HUES48 (cell line): Measurements from ENCODE around the gene SLC39A12.

Experiments used
- H3K27ac ChIP-seq: one replicate; pipeline ENCODE4 v1.7.0; 2013; ENCODE audit warnings: low read depth, low read length, inconsistent platforms
- H3K27me3 ChIP-seq: 2 replicates; pipeline ENCODE4 v1.6.1; 2013; ENCODE audit warnings: mild to moderate bottlenecking, low read length; ENCODE audit not compliant: control insufficient read depth, insufficient read depth
- H3K36me3 ChIP-seq: 2 replicates; pipeline ENCODE4 v1.6.1; 2013; ENCODE audit warnings: low read length; ENCODE audit not compliant: control insufficient read depth, insufficient read depth
- H3K4me1 ChIP-seq: 2 replicates; pipeline ENCODE4 v1.6.1; 2013; ENCODE audit warnings: mild to moderate bottlenecking, low read length; ENCODE audit not compliant: control insufficient read depth, insufficient read depth
- H3K4me3 ChIP-seq: 2 replicates; pipeline ENCODE4 v1.5.1; 2013; ENCODE audit warnings: mild to moderate bottlenecking, low read depth, low read length
- H3K9ac ChIP-seq: 2 replicates; pipeline ENCODE4 v1.6.1; 2013; ENCODE audit warnings: mild to moderate bottlenecking, low read depth, low read length, moderate library complexity
- H3K9me3 ChIP-seq: 2 replicates; pipeline ENCODE4 v1.6.1; 2013; ENCODE audit warnings: low read length; ENCODE audit not compliant: control insufficient read depth, insufficient read depth

Gene SLC39A12

GRCh38 chr10:18056583-18056982 is 104.9 kb downstream of the SLC39A12 start:
- Histone ChIP-seq H3K9me3 (no peaks in the 10 kb centered on the region), H3K27ac (no peak overlapping the region), H3K27me3 (no peaks in the 10 kb centered on the region), H3K9ac (no peak overlapping the region), H3K4me3 (no peak overlapping the region), H3K4me1 (no peaks in the 10 kb centered on the region), H3K36me3 (no peaks in the 10 kb centered on the region)

- H3K27me3 ChIP-seq = no peaks in the 10 kb centered on the region
- no peak overlapping the region for H3K9ac ChIP-seq
- no peaks in the 10 kb centered on the region for H3K36me3 ChIP-seq
- no peak overlapping the region for H3K4me3 ChIP-seq
- H3K9me3 ChIP-seq = no peaks in the 10 kb centered on the region
- H3K4me1 ChIP-seq = no peaks in the 10 kb centered on the region
- no peak overlapping the region for H3K27ac ChIP-seq
Observed at GRCh38 chr10:18059826-18060559, 108.3 kb downstream of the SLC39A12 start.

GRCh38 chr10:18066947-18067346 is 115.2 kb downstream of the SLC39A12 start:
- H3K27ac ChIP-seq = no peak overlapping the region
- H3K27me3 ChIP-seq = no peaks in the 10 kb centered on the region
- H3K9me3 ChIP-seq = no peaks in the 10 kb centered on the region
- no peak overlapping the region for H3K9ac ChIP-seq
- no peaks in the 10 kb centered on the region for H3K4me1 ChIP-seq
- no peak overlapping the region for H3K4me3 ChIP-seq
- no peaks in the 10 kb centered on the region for H3K36me3 ChIP-seq

- H3K4me3 ChIP-seq = no peak overlapping the region
- no peak overlapping the region for H3K9ac ChIP-seq
- H3K27ac ChIP-seq = no peak overlapping the region
- H3K27me3 ChIP-seq = no peaks in the 10 kb centered on the region
- H3K4me1 ChIP-seq = no peaks in the 10 kb centered on the region
- no peaks in the 10 kb centered on the region for H3K9me3 ChIP-seq
- H3K36me3 ChIP-seq = no peaks in the 10 kb centered on the region
Observed at GRCh38 chr10:18068401-18068800, 116.7 kb downstream of the SLC39A12 start.

GRCh38 chr10:18071591-18071990 is 119.9 kb downstream of the SLC39A12 start:
- H3K36me3 ChIP-seq = no peaks in the 10 kb centered on the region
- H3K4me3 ChIP-seq = no peak overlapping the region
- H3K4me1 ChIP-seq = no peaks in the 10 kb centered on the region
- H3K27ac ChIP-seq = no peak overlapping the region
- H3K27me3 ChIP-seq = no peaks in the 10 kb centered on the region
- no peaks in the 10 kb centered on the region for H3K9me3 ChIP-seq
- no peak overlapping the region for H3K9ac ChIP-seq

- Histone ChIP-seq H3K9me3 (no peaks in the 10 kb centered on the region), H3K27ac (no peak overlapping the region), H3K36me3 (no peaks in the 10 kb centered on the region), H3K27me3 (no peaks in the 10 kb centered on the region), H3K4me3 (no peak overlapping the region), H3K4me1 (no peaks in the 10 kb centered on the region), H3K9ac (no peak overlapping the region)
Observed at GRCh38 chr10:18073314-18073713, 121.6 kb downstream of the SLC39A12 start.

- Histone ChIP-seq H3K9ac (no peak overlapping the region), H3K27ac (no peak overlapping the region), H3K4me1 (peaks cover 16% of the 10 kb centered on the region; the same call in 1 of the 2 replicates)
Observed at GRCh38 chr10:18075881-18076280, 124.2 kb downstream of the SLC39A12 start.

GRCh38 chr10:18079665-18080295 is 128.1 kb downstream of the SLC39A12 start:
- Histone ChIP-seq H3K36me3 (no peaks in the 10 kb centered on the region), H3K27ac (no peak overlapping the region), H3K4me3 (no peak overlapping the region), H3K27me3 (no peaks in the 10 kb centered on the region), H3K9ac (no peak overlapping the region), H3K4me1 (peaks cover 16% of the 10 kb centered on the region; the same call in 1 of the 2 replicates), H3K9me3 (no peaks in the 10 kb centered on the region)

More at GRCh38 chr10:18075881-18076280, 124.2 kb downstream of the SLC39A12 start:
- no peaks in the 10 kb centered on the region for H3K27me3 ChIP-seq
- no peaks in the 10 kb centered on the region for H3K36me3 ChIP-seq
- H3K4me3 ChIP-seq = no peak overlapping the region
- no peaks in the 10 kb centered on the region for H3K9me3 ChIP-seq

GRCh38 chr10:18082381-18082780 is 130.7 kb downstream of the SLC39A12 start:
- peaks cover 16% of the 10 kb centered on the region; the same call in 1 of the 2 replicates for H3K4me1 ChIP-seq
- H3K36me3 ChIP-seq = no peaks in the 10 kb centered on the region
- H3K4me3 ChIP-seq = no peak overlapping the region
- H3K9ac ChIP-seq = no peak overlapping the region
- no peak overlapping the region for H3K27ac ChIP-seq
- H3K9me3 ChIP-seq = no peaks in the 10 kb centered on the region
- H3K27me3 ChIP-seq = no peaks in the 10 kb centered on the region

GRCh38 chr10:18085855-18086254 is 134.1 kb downstream of the SLC39A12 start:
- Histone ChIP-seq H3K9ac (no peak overlapping the region), H3K27me3 (no peaks in the 10 kb centered on the region), H3K27ac (no peak overlapping the region), H3K4me3 (no peak overlapping the region), H3K9me3 (no peaks in the 10 kb centered on the region), H3K36me3 (no peaks in the 10 kb centered on the region), H3K4me1 (no peaks in the 10 kb centered on the region)

- Histone ChIP-seq H3K27me3 (no peaks in the 10 kb centered on the region), H3K9me3 (no peaks in the 10 kb centered on the region), H3K4me1 (no peaks in the 10 kb centered on the region), H3K27ac (no peak overlapping the region), H3K4me3 (no peak overlapping the region), H3K36me3 (no peaks in the 10 kb centered on the region), H3K9ac (no peak overlapping the region)
Observed at GRCh38 chr10:18086746-18087145, 135.0 kb downstream of the SLC39A12 start.
